ENCODE data around the gene PARD6B.

Gene PARD6B

DNA sequence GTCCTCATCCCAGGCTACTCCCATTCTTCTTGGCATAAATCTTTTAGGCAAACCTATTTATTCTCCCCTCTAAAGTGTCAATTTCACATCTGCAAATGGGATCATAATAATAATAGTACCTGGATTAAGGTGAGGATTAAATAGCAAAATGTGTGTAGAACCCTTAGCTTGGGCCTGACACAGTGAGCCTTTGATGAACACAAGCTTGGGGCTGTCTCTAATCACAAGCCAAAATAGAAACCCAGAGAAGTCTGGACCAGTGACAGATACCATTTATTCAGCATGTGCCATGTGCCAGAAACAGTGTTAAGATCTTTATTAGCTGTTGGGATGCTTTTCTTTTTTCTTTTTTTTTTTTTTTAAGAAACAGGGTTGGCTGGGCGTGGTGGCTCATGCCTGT is 14.9 kb upstream of the PARD6B start:
- TF ChIP-seq, protein P1, sequence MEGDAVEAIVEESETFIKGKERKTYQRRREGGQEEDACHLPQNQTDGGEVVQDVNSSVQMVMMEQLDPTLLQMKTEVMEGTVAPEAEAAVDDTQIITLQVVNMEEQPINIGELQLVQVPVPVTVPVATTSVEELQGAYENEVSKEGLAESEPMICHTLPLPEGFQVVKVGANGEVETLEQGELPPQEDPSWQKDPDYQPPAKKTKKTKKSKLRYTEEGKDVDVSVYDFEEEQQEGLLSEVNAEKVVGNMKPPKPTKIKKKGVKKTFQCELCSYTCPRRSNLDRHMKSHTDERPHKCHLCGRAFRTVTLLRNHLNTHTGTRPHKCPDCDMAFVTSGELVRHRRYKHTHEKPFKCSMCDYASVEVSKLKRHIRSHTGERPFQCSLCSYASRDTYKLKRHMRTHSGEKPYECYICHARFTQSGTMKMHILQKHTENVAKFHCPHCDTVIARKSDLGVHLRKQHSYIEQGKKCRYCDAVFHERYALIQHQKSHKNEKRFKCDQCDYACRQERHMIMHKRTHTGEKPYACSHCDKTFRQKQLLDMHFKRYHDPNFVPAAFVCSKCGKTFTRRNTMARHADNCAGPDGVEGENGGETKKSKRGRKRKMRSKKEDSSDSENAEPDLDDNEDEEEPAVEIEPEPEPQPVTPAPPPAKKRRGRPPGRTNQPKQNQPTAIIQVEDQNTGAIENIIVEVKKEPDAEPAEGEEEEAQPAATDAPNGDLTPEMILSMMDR (IDR thresholded peaks at IDR 0.05; ENCODE audit: low read depth, low read length): no peak
- TF ChIP-seq EZH2phosphoT487 (IDR thresholded peaks at IDR 0.05; ENCODE audit: low read depth): no peak
- Histone ChIP-seq H4K20me1 (ENCODE audit: insufficient read depth, low read length) (no peaks in the 10 kb centered on the region), H3K9me3 (ENCODE audit: insufficient read depth, low read length) (no peaks in the 10 kb centered on the region), H2AFZ (ENCODE audit: low read depth, low read length) (no peak overlapping the region), H3K4me2 (ENCODE audit: low read length) (no peak overlapping the region), H3K4me3 (ENCODE audit: low read length) (no peak overlapping the region), H3K4me1 (ENCODE audit: low read length) (no peaks in the 10 kb centered on the region), H3K27ac (ENCODE audit: low read length) (no peak overlapping the region), H3K79me2 (ENCODE audit: low read length) (no peaks in the 10 kb centered on the region), H3K9ac (ENCODE audit: low read length) (no peak overlapping the region), H3K36me3 (replicated peaks; ENCODE audit: low read depth, low read length) (no peaks in the 10 kb centered on the region), H3K27me3 (ENCODE audit: low read depth, low read length) (peaks cover 14% of the 10 kb centered on the region)

DNA sequence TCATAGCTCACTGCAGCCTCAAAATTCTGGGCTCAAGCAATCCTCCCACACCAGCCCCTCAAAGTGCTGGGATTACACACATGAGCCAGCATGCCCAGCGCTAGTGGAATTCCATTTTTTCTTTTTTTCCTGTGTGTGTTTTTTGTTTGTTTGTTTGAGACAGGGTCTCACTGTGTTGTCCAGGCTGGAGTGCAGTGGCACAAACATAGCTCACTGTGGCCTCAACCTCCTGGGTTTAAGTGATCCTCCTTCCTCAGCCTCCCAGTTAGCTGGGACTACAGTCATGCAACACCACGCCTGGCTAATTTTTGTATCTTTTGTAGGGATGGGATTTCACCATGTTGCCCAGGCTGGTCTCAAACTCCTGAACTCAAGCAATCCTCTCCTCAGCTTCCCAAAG is 14.1 kb upstream of the PARD6B start:
- Histone ChIP-seq H3K27ac (ENCODE audit: low read length) (no peak overlapping the region), H3K4me3 (ENCODE audit: low read length) (no peak overlapping the region), H3K9me3 (ENCODE audit: insufficient read depth, low read length) (no peaks in the 10 kb centered on the region), H3K79me2 (ENCODE audit: low read length) (no peaks in the 10 kb centered on the region), H3K9ac (ENCODE audit: low read length) (no peak overlapping the region), H3K27me3 (ENCODE audit: low read depth, low read length) (peaks cover 14% of the 10 kb centered on the region), H3K4me2 (ENCODE audit: low read length) (no peak overlapping the region), H3K36me3 (replicated peaks; ENCODE audit: low read depth, low read length) (no peaks in the 10 kb centered on the region), H2AFZ (ENCODE audit: low read depth, low read length) (no peak overlapping the region), H4K20me1 (ENCODE audit: insufficient read depth, low read length) (no peaks in the 10 kb centered on the region), H3K4me1 (ENCODE audit: low read length) (no peaks in the 10 kb centered on the region)
- TF ChIP-seq EZH2phosphoT487 (IDR thresholded peaks at IDR 0.05; ENCODE audit: low read depth): no peak

DNA sequence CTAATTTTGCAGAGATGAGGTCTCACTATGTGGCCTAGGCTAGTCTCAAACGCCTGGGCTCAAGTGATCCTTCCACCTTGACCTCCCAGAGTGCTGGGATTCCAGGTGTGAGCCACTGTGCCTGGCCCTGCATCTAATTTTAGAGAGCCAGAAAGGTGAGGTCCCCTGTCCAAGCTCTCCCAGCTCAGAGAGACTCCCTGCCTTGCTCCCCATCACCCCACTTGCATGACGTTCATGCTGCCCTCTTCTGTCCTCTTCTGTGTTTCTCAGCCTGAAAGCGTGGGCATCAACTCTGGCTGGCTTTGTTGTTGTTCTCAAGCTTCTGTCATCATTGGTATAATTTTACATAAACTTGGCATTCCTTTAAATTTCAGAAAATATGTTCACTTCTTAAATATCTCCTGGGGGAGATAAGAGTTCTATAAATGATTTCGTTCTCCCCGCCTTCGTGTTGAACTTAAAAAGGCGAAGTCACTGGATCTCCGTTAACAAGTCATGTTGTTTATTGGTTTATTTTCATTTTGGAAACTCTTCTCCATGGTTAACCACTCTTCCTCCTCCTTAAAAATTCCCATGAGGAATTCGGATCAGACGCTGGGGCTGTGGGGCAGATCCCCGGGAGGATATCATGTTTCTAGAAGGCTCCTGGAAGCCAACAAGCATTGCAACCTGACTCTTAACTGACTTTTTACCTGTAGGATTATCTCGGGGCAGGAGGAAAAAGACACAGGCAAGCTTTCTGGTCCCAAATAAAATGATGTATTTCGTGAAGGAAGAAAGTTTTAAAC is 13.2 kb upstream of the PARD6B start:
- Histone ChIP-seq H2AFZ (ENCODE audit: low read depth, low read length) (no peak overlapping the region), H4K20me1 (ENCODE audit: insufficient read depth, low read length) (no peaks in the 10 kb centered on the region)

DNA sequence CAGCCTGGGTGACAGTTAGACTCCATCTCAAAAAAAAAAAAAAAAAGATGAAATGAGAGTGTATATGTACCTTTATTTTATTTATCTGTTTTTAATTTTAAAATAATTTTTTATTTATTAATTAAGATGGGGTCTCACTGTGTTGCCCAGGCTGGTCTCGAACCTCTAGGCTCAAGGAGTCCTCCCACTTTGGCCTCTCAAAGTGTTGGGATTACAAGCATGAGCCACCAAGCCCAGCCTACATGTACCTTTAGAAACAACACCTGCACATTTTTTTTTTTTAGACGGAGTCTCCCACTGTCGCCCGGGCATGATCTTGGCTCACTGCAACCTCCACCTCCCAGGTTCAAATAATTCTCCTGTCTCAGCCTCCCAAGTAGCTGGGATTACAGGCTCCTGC is 12.1 kb upstream of the PARD6B start:
- Histone ChIP-seq H3K9ac (ENCODE audit: low read length) (no peak overlapping the region), H3K27me3 (ENCODE audit: low read depth, low read length) (peaks cover 8% of the 10 kb centered on the region), H4K20me1 (ENCODE audit: insufficient read depth, low read length) (no peaks in the 10 kb centered on the region), H3K36me3 (replicated peaks; ENCODE audit: low read depth, low read length) (no peaks in the 10 kb centered on the region), H2AFZ (ENCODE audit: low read depth, low read length) (no peak overlapping the region), H3K4me1 (ENCODE audit: low read length) (no peaks in the 10 kb centered on the region), H3K79me2 (ENCODE audit: low read length) (no peaks in the 10 kb centered on the region), H3K27ac (ENCODE audit: low read length) (no peak overlapping the region), H3K4me2 (ENCODE audit: low read length) (no peak overlapping the region), H3K9me3 (ENCODE audit: insufficient read depth, low read length) (no peaks in the 10 kb centered on the region), H3K4me3 (ENCODE audit: low read length) (no peak overlapping the region)
- TF ChIP-seq EZH2phosphoT487 (IDR thresholded peaks at IDR 0.05; ENCODE audit: low read depth): no peak
- TF ChIP-seq, protein P1 (IDR thresholded peaks at IDR 0.05; ENCODE audit: low read depth, low read length): no peak

More for the DNA sequence above, 13.2 kb upstream of the PARD6B start:
- Histone ChIP-seq H3K27me3 (ENCODE audit: low read depth, low read length) (peaks cover 14% of the 10 kb centered on the region), H3K4me1 (ENCODE audit: low read length) (no peaks in the 10 kb centered on the region), H3K9ac (ENCODE audit: low read length) (no peak overlapping the region), H3K27ac (ENCODE audit: low read length) (no peak overlapping the region), H3K9me3 (ENCODE audit: insufficient read depth, low read length) (no peaks in the 10 kb centered on the region), H3K36me3 (replicated peaks; ENCODE audit: low read depth, low read length) (no peaks in the 10 kb centered on the region), H3K79me2 (ENCODE audit: low read length) (no peaks in the 10 kb centered on the region), H3K4me2 (ENCODE audit: low read length) (no peak overlapping the region), H3K4me3 (ENCODE audit: low read length) (no peak overlapping the region)
- no peak for TF ChIP-seq EZH2phosphoT487 (IDR thresholded peaks at IDR 0.05; ENCODE audit: low read depth)
- TF ChIP-seq, protein P1 (IDR thresholded peaks at IDR 0.05; ENCODE audit: low read depth, low read length): peak; percentile 43

All from OCI-LY3 (cell line).